Measurements from ENCODE around the gene ZNF213. TPM values are rescaled to one million over a fixed set of nuclear protein-coding genes. Genes with fewer than 3 reads are reported as not detected.

ZNF213 gene
- polyA plus RNA-seq, 4 donors: 10.8 to 12.8 (median 11.8) TPM

- Histone ChIP-seq H3K4me1 (ENCODE audit: control insufficient read depth in 3 of 3, insufficient read depth in 2 of 3, low read depth in 1 of 3, low read length in 2 of 3) (peaks cover 0 to 28% (median 8%) of the 10 kb centered on the region in 3 donors), H3K36me3 (ENCODE audit: control insufficient read depth in 3 of 3, insufficient read depth in 2 of 3, low read depth in 1 of 3, low read length in 3 of 3) (peaks cover 0 to 35% (median 17%) of the 10 kb centered on the region in 3 donors), H3K9me3 (ENCODE audit: control insufficient read depth in 2 of 2, insufficient read depth in 1 of 2, low read depth in 1 of 2, low read length in 1 of 2) (no peaks in the 10 kb centered on the region), H3K27me3 (ENCODE audit: control insufficient read depth in 3 of 3, insufficient read depth in 3 of 3, low read length in 3 of 3) (no peaks in the 10 kb centered on the region), H3K4me3 (ENCODE audit: low read depth in 1 of 3, low read length in 3 of 3) (peak overlapping the region in 1 of 3 donors; percentile 61), H3K27ac (ENCODE audit: low read depth in 1 of 3, low read length in 2 of 3) (no peak overlapping the region)
- 89 to 91% (median 91%) methylated on average over 10 of the region's 10 CpGs for WGBS, 3 donors
- FAIRE-seq (no peak), DNase-seq (no peak)
Measured at GRCh38 chr16:3145151-3145550, 10.3 kb downstream of the ZNF213 start.

- Histone ChIP-seq H3K9me3 (ENCODE audit: control insufficient read depth in 2 of 2, insufficient read depth in 1 of 2, low read depth in 1 of 2, low read length in 1 of 2) (no peaks in the 10 kb centered on the region), H3K27me3 (ENCODE audit: control insufficient read depth in 3 of 3, insufficient read depth in 3 of 3, low read length in 3 of 3) (no peaks in the 10 kb centered on the region), H3K27ac (ENCODE audit: low read depth in 1 of 3, low read length in 2 of 3) (no peak overlapping the region), H3K36me3 (ENCODE audit: control insufficient read depth in 3 of 3, insufficient read depth in 2 of 3, low read depth in 1 of 3, low read length in 3 of 3) (peaks cover 0 to 30% (median 17%) of the 10 kb centered on the region in 3 donors), H3K4me3 (ENCODE audit: low read depth in 1 of 3, low read length in 3 of 3) (no peak overlapping the region), H3K4me1 (ENCODE audit: control insufficient read depth in 3 of 3, insufficient read depth in 2 of 3, low read depth in 1 of 3, low read length in 2 of 3) (peaks cover 0 to 29% (median 8%) of the 10 kb centered on the region in 3 donors)
- FAIRE-seq: no peak
- no peak for DNase-seq
- 85 to 90% (median 90%) methylated on average over 9 to 12 of the region's 12 CpGs for WGBS, 3 donors
Measured at GRCh38 chr16:3145660-3146059, 10.8 kb downstream of the ZNF213 start.

GRCh38 chr16:3147046-3147756 lies 12.4 kb downstream of the ZNF213 start:
- Histone ChIP-seq H3K27me3 (ENCODE audit: control insufficient read depth in 3 of 3, insufficient read depth in 3 of 3, low read length in 3 of 3) (peaks cover 0 to 4% (median 0%) of the 10 kb centered on the region in 3 donors), H3K4me3 (ENCODE audit: low read depth in 1 of 3, low read length in 3 of 3) (no peak overlapping the region), H3K9me3 (ENCODE audit: control insufficient read depth in 2 of 2, insufficient read depth in 1 of 2, low read depth in 1 of 2, low read length in 1 of 2) (no peaks in the 10 kb centered on the region), H3K4me1 (ENCODE audit: control insufficient read depth in 3 of 3, insufficient read depth in 2 of 3, low read depth in 1 of 3, low read length in 2 of 3) (peaks cover 0 to 41% (median 8%) of the 10 kb centered on the region in 3 donors), H3K27ac (ENCODE audit: low read depth in 1 of 3, low read length in 2 of 3) (no peak overlapping the region), H3K36me3 (ENCODE audit: control insufficient read depth in 3 of 3, insufficient read depth in 2 of 3, low read depth in 1 of 3, low read length in 3 of 3) (peaks cover 0 to 15% (median 3%) of the 10 kb centered on the region in 3 donors)
- no peak for DNase-seq
- WGBS, 3 donors: 87 to 90% (median 90%) methylated on average over 13 to 16 of the region's 16 CpGs
- no peak for FAIRE-seq

GRCh38 chr16:3147757-3148104 lies 12.9 kb downstream of the ZNF213 start:
- FAIRE-seq (no peak), DNase-seq (no peak)
- H3K4me1 ChIP-seq (ENCODE audit: control insufficient read depth in 3 of 3, insufficient read depth in 2 of 3, low read depth in 1 of 3, low read length in 2 of 3): peaks cover 0 to 44% (median 8%) of the 10 kb centered on the region in 3 donors
- peaks cover 0 to 10% (median 0%) of the 10 kb centered on the region in 3 donors for H3K36me3 ChIP-seq (ENCODE audit: control insufficient read depth in 3 of 3, insufficient read depth in 2 of 3, low read depth in 1 of 3, low read length in 3 of 3)
- H3K4me3 ChIP-seq (ENCODE audit: low read depth in 1 of 3, low read length in 3 of 3): no peak overlapping the region
- H3K27me3 ChIP-seq (ENCODE audit: control insufficient read depth in 3 of 3, insufficient read depth in 3 of 3, low read length in 3 of 3): peaks cover 0 to 4% (median 0%) of the 10 kb centered on the region in 3 donors
- no peaks in the 10 kb centered on the region for H3K9me3 ChIP-seq (ENCODE audit: control insufficient read depth in 2 of 2, insufficient read depth in 1 of 2, low read depth in 1 of 2, low read length in 1 of 2)
- WGBS, 3 donors: 87 to 94% (median 90%) methylated on average over 5 of the region's 5 CpGs
- no peak overlapping the region for H3K27ac ChIP-seq (ENCODE audit: low read depth in 1 of 3, low read length in 2 of 3)

GRCh38 chr16:3148256-3149192 lies 13.7 kb downstream of the ZNF213 start:
- no peak overlapping the region for H3K4me3 ChIP-seq (ENCODE audit: low read depth in 1 of 3, low read length in 3 of 3)
- DNase-seq (no peak), FAIRE-seq (no peak)
- H3K9me3 ChIP-seq (ENCODE audit: control insufficient read depth in 2 of 2, insufficient read depth in 1 of 2, low read depth in 1 of 2, low read length in 1 of 2): no peaks in the 10 kb centered on the region
- WGBS, 3 donors: 91 to 94% (median 93%) methylated on average over 13 of the region's 13 CpGs
- H3K36me3 ChIP-seq (ENCODE audit: control insufficient read depth in 3 of 3, insufficient read depth in 2 of 3, low read depth in 1 of 3, low read length in 3 of 3): peaks cover 0 to 2% (median 0%) of the 10 kb centered on the region in 3 donors
- H3K4me1 ChIP-seq (ENCODE audit: control insufficient read depth in 3 of 3, insufficient read depth in 2 of 3, low read depth in 1 of 3, low read length in 2 of 3): peaks cover 0 to 38% (median 4%) of the 10 kb centered on the region in 3 donors
- no peak overlapping the region for H3K27ac ChIP-seq (ENCODE audit: low read depth in 1 of 3, low read length in 2 of 3)
- peaks cover 0 to 4% (median 0%) of the 10 kb centered on the region in 3 donors for H3K27me3 ChIP-seq (ENCODE audit: control insufficient read depth in 3 of 3, insufficient read depth in 3 of 3, low read length in 3 of 3)

- DNase-seq (no peak), FAIRE-seq (no peak)
Measured at GRCh38 chr16:3149193-3149530, 14.3 kb downstream of the ZNF213 start.

GRCh38 chr16:3149630-3150345 lies 15.0 kb downstream of the ZNF213 start:
- no peaks in the 10 kb centered on the region for H3K9me3 ChIP-seq (ENCODE audit: control insufficient read depth in 2 of 2, insufficient read depth in 1 of 2, low read depth in 1 of 2, low read length in 1 of 2)
- DNase-seq (peak; percentile 84 to 88), FAIRE-seq (no peak)
- H3K27me3 ChIP-seq (ENCODE audit: control insufficient read depth in 3 of 3, insufficient read depth in 3 of 3, low read length in 3 of 3): peaks cover 0 to 7% (median 0%) of the 10 kb centered on the region in 3 donors
- WGBS, 3 donors: 1 to 3% (median 3%) methylated on average over 41 of the region's 41 CpGs
- peak overlapping the region; percentile 38 to 91 (median 49) for H3K4me3 ChIP-seq (ENCODE audit: low read depth in 1 of 3, low read length in 3 of 3)
- H3K4me1 ChIP-seq (ENCODE audit: control insufficient read depth in 3 of 3, insufficient read depth in 2 of 3, low read depth in 1 of 3, low read length in 2 of 3): peaks cover 0 to 26% (median 2%) of the 10 kb centered on the region in 3 donors
- H3K27ac ChIP-seq (ENCODE audit: low read depth in 1 of 3, low read length in 2 of 3): peak overlapping the region; percentile 67 to 94 (median 91)
- H3K36me3 ChIP-seq (ENCODE audit: control insufficient read depth in 3 of 3, insufficient read depth in 2 of 3, low read depth in 1 of 3, low read length in 3 of 3): no peaks in the 10 kb centered on the region

More at GRCh38 chr16:3149193-3149530, 14.3 kb downstream of the ZNF213 start:
- peaks cover 0 to 32% (median 2%) of the 10 kb centered on the region in 3 donors for H3K4me1 ChIP-seq (ENCODE audit: control insufficient read depth in 3 of 3, insufficient read depth in 2 of 3, low read depth in 1 of 3, low read length in 2 of 3)
- H3K36me3 ChIP-seq (ENCODE audit: control insufficient read depth in 3 of 3, insufficient read depth in 2 of 3, low read depth in 1 of 3, low read length in 3 of 3): peaks cover 0 to 2% (median 0%) of the 10 kb centered on the region in 3 donors
- H3K4me3 ChIP-seq (ENCODE audit: low read depth in 1 of 3, low read length in 3 of 3): peak overlapping the region in 1 of 3 donors; percentile 91
- WGBS, 3 donors: 75 to 85% (median 76%) methylated on average over 6 of the region's 6 CpGs
- peak overlapping the region in 2 of 3 donors; percentile 91 to 94 for H3K27ac ChIP-seq (ENCODE audit: low read depth in 1 of 3, low read length in 2 of 3)
- H3K27me3 ChIP-seq (ENCODE audit: control insufficient read depth in 3 of 3, insufficient read depth in 3 of 3, low read length in 3 of 3): peaks cover 0 to 7% (median 0%) of the 10 kb centered on the region in 3 donors
- H3K9me3 ChIP-seq (ENCODE audit: control insufficient read depth in 2 of 2, insufficient read depth in 1 of 2, low read depth in 1 of 2, low read length in 1 of 2): no peaks in the 10 kb centered on the region

Data from small intestine (tissue), 7 donors.